Measurements from ENCODE around the gene CREBZF. TPM values are rescaled to one million over a fixed set of nuclear protein-coding genes. Genes with fewer than 3 reads are reported as not detected.
"Not testable (repeated sequence)": the region's sequence is repeated elsewhere in the genome, so short reads cannot be mapped to it uniquely, and the experiment has no call there.

The CREBZF gene
- total RNA-seq, 4 donors from 2014 or later = 15.3 to 52.3 (median 16.4) TPM

DNA sequence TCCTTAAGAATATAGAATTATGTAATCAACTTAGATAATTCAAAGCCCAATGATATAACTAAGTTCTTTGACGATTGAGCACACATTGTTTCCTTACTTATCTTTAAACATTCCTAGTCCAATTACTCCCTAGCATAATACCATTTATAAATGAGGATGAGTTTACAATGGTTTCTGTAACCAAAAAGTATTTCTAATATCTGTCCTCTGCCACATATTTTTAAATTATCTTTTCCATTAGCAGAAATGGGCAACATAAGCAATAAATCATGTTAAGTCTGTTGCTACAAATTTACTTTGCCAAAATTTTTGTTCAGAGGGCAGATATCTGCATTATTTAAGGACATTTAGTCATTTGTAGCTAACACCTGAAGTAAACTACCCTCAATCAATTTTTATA is 6.7 kb downstream of the CREBZF start:
- intact Hi-C loops (cut with DNase I; ENCODE audit: low total_unique reads) = no loop called here
- no peak for ATAC-seq
- Histone ChIP-seq H3K4me1 (peaks cover 60% of the 10 kb centered on the region in 2 donors), H3K36me3 (peaks cover 0 to 39% of the 10 kb centered on the region in 2 donors), H3K27me3 (no peaks in the 10 kb centered on the region), H3K4me3 (no peak overlapping the region), H3K27ac (peak overlapping the region in 1 of 4 donors; percentile 45), H3K9me3 (no peaks in the 10 kb centered on the region)
- in situ Hi-C loops (cut with MboI; ENCODE audit: low sequenced_read_pairs in 4 of 4) = loop anchor here in 1 of 4 donors (25.0 kb wide), 1 partner anchor 379 kb away; no protein-coding TSS in a partner anchor
- DNase-seq = no peak
- no peak for TF ChIP-seq CTCF (IDR thresholded peaks at IDR 0.05 in 4 of 5, conservative IDR thresholded peaks at IDR 0.05 in 1 of 5)
- TF ChIP-seq POLR2A (IDR thresholded peaks at IDR 0.05) = no peak

DNA sequence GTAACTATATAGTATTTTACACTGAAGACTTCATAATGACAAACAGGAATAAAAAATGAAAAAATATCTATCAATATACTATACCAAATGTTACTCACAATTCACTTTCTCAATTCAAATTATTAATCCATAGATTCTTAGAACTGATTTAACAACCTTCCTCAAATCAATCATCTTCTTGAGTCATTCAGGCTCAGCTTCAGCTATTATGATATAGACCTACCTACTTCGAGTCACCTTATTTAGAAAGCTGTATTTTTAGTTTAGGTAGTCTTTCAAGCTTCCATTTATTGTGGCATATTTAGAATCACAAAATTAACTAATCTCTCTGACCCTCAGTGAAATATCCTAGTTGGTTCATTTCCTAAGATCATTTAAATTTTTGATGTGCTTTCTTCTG is 8.2 kb downstream of the CREBZF start:
- Histone ChIP-seq H3K9me3 (no peaks in the 10 kb centered on the region), H3K27ac (no peak overlapping the region), H3K4me3 (no peak overlapping the region), H3K4me1 (peaks cover 48 to 50% of the 10 kb centered on the region in 2 donors), H3K36me3 (peaks cover 0 to 34% of the 10 kb centered on the region in 2 donors), H3K27me3 (no peaks in the 10 kb centered on the region)
- no peak for ATAC-seq
- intact Hi-C loops (cut with DNase I; ENCODE audit: low total_unique reads) = no loop called here
- DNase-seq = no peak
- in situ Hi-C loops (cut with MboI; ENCODE audit: low sequenced_read_pairs in 4 of 4) = loop anchor here in 1 of 4 donors (25.0 kb wide), 1 partner anchor 381 kb away; no protein-coding TSS in a partner anchor
- no peak for TF ChIP-seq POLR2A (IDR thresholded peaks at IDR 0.05)
- TF ChIP-seq CTCF (IDR thresholded peaks at IDR 0.05 in 4 of 5, conservative IDR thresholded peaks at IDR 0.05 in 1 of 5) = no peak

DNA sequence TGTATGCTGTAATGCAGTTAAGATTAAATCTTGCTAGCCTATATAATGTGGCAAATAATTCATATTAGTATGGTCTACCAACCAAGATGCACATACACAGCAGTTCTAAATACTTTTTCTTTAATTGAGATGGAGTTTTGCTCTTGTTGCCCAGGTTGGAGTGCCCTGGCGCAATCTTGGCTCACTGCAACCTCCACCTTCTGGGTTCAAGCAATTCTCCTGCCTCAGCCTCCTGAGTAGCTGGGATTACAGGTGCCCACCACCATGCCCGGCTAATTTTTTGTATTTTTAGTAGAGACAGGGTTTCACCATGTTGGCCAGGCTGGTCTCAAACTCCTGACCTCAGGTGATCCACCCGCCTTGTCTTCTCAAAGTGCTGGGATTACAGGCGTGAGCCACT is 10.6 kb downstream of the CREBZF start:
- ATAC-seq; H3K27ac ChIP-seq; H3K4me3 ChIP-seq; H3K9me3 ChIP-seq; intact Hi-C loops (cut with DNase I; ENCODE audit: low total_unique reads); DNase-seq; H3K27me3 ChIP-seq: not testable (repeated sequence)
- Histone ChIP-seq H3K4me1 (peaks cover 25% of the 10 kb centered on the region in 2 donors), H3K36me3 (peaks cover 0 to 34% of the 10 kb centered on the region in 2 donors)
- in situ Hi-C loops (cut with MboI; ENCODE audit: low sequenced_read_pairs in 4 of 4) = loop anchor here in 1 of 4 donors (25.0 kb wide), 1 partner anchor 383 kb away; no protein-coding TSS in a partner anchor

GRCh38 chr11:85652786-85653447 is 12.0 kb downstream of the CREBZF start:
- intact Hi-C loops (cut with DNase I; ENCODE audit: low total_unique reads) = no loop called here
- H3K36me3 ChIP-seq = peaks cover 0 to 24% of the 10 kb centered on the region in 2 donors

More at GRCh38 chr11:85652786-85653447, 12.0 kb downstream of the CREBZF start:
- Histone ChIP-seq H3K4me1 (peaks cover 11 to 24% of the 10 kb centered on the region in 2 donors), H3K27ac (no peak overlapping the region), H3K4me3 (no peak overlapping the region), H3K27me3 (no peaks in the 10 kb centered on the region), H3K9me3 (no peaks in the 10 kb centered on the region)
- in situ Hi-C loops (cut with MboI; ENCODE audit: low sequenced_read_pairs in 4 of 4) = loop anchor here in 1 of 4 donors (25.0 kb wide), 1 partner anchor 384 kb away; no protein-coding TSS in a partner anchor
- DNase-seq = no peak
- TF ChIP-seq POLR2A (IDR thresholded peaks at IDR 0.05) (no peak), CTCF (IDR thresholded peaks at IDR 0.05 in 4 of 5, conservative IDR thresholded peaks at IDR 0.05 in 1 of 5) (no peak)
- ATAC-seq = no peak
